GM12865 (cell line): ENCODE data around the gene XCL1.
A peak's percentile ranks its signal among the peaks of the same experiment; 100 is the strongest.

Experiments used
- DNase-seq: peaks from one replicate; pipeline ENCODE4 v3.0.0; 2010; ENCODE audit warnings: low read depth
- H3K4me3 ChIP-seq: 2 replicates; pipeline ENCODE4 v1.5.1; 2011; ENCODE audit warnings: mild to moderate bottlenecking, low read depth, low read length, control low read depth
- TF ChIP-seq, protein P1 (sequence below): IDR thresholded peaks from 2 replicates; pipeline ENCODE4 v1.5.1; 2011; ENCODE audit warnings: low read length, control low read depth, low read depth, inconsistent platforms; ENCODE audit not compliant: insufficient read depth; ENCODE audit errors: missing control alignments

XCL1 gene

DNA sequence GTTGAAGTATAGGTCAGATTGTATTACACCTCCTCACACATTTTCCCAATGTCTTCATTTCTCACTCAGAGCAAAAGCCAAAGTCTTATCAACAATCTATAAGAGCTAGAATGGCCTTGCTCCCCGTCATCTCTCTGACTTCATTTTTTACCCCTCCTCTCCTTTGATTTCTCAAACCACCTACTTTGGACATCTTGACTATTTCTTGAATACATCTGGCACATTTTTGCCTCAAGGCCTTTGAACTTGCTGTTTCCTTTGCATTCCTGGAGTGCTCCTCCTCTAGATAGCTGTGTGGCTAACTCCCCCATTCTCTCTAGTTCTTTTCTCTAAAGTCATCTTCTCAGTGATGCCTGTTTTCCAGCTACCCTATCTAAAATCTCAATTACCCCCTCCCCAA, 25.4 kb upstream of the XCL1 start:
- TF ChIP-seq, protein P1, sequence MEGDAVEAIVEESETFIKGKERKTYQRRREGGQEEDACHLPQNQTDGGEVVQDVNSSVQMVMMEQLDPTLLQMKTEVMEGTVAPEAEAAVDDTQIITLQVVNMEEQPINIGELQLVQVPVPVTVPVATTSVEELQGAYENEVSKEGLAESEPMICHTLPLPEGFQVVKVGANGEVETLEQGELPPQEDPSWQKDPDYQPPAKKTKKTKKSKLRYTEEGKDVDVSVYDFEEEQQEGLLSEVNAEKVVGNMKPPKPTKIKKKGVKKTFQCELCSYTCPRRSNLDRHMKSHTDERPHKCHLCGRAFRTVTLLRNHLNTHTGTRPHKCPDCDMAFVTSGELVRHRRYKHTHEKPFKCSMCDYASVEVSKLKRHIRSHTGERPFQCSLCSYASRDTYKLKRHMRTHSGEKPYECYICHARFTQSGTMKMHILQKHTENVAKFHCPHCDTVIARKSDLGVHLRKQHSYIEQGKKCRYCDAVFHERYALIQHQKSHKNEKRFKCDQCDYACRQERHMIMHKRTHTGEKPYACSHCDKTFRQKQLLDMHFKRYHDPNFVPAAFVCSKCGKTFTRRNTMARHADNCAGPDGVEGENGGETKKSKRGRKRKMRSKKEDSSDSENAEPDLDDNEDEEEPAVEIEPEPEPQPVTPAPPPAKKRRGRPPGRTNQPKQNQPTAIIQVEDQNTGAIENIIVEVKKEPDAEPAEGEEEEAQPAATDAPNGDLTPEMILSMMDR: no peak
- H3K4me3 ChIP-seq: no peak overlapping the region
- DNase-seq: no peak

DNA sequence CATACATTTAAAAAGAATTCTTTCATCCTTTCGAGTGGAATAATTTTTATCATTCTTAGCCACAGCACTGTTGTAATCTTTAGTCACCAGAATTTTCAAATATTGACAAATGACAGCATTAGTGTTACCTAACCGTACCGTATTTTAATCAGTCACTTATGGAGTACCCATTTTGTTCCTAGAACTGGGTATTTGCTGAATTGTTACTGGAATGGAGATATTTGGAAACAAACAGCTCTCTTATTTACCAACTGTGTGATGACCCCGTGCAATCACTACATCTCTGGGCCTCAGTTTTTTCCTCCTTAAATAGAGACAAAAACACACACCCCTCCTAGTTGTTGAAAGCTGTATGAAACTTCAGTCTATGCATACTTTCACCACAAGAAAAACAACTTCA, 24.7 kb upstream of the XCL1 start:
- DNase-seq: no peak
- TF ChIP-seq, protein P1: no peak
- no peak overlapping the region for H3K4me3 ChIP-seq

DNA sequence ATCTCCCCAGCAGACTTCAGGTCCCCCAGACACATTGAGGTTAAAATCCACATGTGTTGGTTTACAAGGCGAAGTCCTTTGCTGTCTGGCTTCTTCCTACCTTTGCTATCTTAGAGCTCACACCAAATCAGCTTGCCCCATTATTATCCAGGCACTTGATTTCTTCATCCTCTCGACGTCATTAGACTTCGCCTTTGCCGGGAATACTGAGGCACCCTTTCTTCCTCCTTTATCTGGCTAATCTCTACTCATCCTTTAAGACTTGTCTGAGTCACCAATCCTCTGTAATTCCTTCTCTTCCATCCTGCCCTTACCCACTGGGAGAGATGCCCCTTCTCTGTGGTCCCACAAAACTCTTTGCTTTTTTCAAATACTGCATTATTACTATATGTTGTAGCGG, 23.4 kb upstream of the XCL1 start:
- no peak for DNase-seq
- no peak overlapping the region for H3K4me3 ChIP-seq
- TF ChIP-seq, protein P1: no peak

DNA sequence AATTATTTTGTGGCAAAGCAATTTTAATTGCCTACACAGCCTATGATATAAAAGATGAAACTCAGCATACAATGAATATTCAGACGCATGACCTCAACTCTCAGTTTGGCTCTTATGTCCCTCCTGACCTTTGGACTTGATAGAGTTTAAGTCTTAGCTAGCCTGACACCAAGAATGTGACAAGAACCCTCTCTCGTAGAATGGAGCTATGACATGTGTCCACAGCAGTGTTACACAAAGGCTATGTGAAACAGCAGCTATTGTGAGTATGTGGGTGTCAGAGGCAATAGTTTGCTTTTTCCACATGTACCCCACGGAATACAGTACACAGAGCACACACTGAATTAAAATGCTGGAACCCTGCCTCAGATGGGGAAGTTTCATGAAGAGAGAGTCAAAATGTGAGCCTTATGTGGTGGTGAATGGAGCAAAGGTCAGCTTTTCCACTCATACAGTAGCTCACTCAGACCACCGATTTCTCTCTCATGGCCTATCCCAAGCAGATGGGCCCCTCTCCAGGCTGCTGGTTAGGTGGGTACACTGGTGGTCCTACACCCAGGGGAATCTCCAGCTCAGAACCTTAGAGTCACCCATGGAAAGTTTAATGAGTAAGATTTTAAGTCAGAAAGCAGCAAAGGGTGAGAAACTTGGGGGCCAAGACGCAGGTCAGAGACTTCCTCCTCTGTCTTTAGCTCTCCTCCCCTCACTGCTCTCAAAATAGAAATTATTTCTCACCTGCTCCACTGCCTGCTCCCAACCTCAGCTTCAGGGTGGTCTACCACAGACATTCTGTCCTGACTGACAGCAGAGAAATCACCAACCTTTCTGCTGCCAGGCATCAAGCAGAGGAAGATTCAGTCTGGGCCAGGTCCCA, 22.5 kb upstream of the XCL1 start:
- DNase-seq: peak; percentile 9
- TF ChIP-seq, protein P1: no peak
- H3K4me3 ChIP-seq: no peak overlapping the region

DNA sequence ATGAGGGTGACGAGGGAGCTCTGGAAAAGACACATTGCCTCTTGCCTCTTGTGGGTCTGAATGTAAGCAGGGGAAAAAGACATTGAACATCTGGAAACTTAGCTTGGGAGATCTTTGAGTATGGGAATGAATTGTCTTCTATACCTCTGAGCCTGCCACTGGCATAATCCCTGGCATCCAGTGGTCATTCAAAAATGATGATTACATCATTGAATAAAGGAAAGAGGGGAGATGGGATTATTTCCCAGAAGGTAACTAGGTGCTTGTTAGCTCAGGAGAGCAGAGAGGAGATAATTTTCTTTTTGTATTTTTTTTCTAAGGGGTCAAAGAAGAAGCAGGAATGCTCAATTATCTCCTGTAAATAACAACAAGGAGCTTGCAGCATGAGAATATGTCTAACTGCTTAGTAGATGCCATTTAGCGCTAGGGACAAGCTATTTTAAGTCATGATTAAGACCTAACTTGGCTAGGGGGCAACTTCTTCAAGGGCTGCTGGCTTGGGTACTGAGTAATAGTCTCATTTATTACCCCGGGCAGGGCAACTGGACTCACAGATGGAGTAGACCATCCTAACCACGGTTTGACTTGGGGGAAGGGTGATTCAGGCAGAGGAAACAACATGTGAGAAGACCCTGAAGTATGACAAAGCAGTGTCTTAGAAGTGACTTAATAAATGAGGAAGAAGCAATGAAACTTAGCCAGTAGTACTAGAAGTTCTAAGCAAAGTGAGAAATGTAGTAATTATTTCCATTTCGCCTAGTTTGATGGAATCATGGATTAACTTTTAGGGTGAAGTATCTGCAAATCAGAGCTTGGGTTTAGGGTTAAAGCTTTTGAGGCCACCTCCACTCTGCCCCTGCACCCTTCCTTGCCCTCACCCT, 21.6 kb upstream of the XCL1 start:
- TF ChIP-seq, protein P1: no peak
- no peak overlapping the region for H3K4me3 ChIP-seq
- no peak for DNase-seq

DNA sequence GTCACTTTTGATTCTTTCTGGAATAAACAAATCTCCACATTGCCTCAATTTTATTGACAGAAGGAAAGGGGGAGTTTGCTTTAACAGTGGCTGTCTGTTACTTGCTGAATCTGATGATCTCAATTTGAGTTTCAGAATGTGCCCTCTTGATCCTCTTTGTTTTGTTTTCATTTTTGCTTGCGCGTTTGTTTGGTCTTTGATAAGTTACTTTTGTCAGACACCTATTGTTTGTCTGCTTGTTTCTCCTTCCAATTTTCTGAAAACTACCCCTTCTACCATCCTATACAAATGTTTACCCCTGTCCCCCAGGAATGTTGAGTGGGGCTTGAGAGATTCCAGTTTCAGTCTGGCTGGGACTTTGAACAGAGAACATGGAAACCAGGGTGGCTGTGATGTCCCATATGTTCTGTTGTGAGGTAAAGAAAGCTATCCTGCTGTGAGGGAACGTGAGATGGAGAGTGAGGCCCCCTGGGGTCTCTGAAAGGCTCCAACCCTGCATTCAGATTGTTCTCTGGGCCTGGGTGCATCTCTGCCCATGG, 20.8 kb upstream of the XCL1 start:
- no peak for DNase-seq
- TF ChIP-seq, protein P1: no peak
- no peak overlapping the region for H3K4me3 ChIP-seq
